ENCODE data around the gene P2RY2. TPM values are rescaled to one million over a fixed set of nuclear protein-coding genes. Genes with fewer than 3 reads are reported as not detected.
A peak's percentile ranks its signal among the peaks of the same experiment; 100 is the strongest.

P2RY2 gene
- total and polyA plus RNA-seq, 2 of the 8 experiments (the other 6 are each of a cell fraction or from before 2014, with no cell fraction given), result 1.0 to 1.5 TPM

DNA sequence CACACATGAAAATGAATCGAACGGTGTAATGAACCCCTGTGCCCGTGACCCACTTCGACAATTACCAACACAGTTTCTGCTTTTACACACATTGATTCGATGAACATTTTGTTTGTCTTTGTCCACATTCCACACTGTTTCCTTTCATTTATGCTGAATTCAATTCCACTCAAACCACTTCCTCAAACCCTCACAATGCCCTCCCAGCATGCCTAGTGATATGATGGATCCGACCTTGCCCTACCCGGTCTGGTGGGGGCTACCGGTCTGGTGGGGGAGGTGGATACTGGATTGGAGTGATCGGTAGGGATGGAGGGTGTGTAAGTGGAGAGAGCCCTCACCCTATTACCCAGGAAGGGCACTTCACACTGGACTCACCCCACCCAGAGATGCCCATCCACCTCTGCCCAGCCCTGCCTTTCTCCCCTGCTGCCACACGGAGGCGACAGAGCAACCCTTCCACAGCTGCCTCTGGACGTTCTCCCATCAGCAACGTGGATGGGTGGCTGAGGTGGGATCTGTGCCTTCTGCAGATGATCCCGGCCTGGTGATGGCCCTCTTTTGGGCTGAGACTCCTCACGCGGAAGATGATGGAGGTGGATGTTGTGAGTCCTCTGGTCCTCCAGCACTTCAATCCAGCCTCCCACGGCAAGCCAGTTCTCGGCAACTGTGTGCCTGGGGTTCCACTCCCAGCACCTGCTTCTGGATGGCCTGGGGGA lies 33.0 kb upstream of the P2RY2 start (continued):
- no peak for TF ChIP-seq E2F6 (IDR thresholded peaks at IDR 0.05)
- TF ChIP-seq, protein P1, sequence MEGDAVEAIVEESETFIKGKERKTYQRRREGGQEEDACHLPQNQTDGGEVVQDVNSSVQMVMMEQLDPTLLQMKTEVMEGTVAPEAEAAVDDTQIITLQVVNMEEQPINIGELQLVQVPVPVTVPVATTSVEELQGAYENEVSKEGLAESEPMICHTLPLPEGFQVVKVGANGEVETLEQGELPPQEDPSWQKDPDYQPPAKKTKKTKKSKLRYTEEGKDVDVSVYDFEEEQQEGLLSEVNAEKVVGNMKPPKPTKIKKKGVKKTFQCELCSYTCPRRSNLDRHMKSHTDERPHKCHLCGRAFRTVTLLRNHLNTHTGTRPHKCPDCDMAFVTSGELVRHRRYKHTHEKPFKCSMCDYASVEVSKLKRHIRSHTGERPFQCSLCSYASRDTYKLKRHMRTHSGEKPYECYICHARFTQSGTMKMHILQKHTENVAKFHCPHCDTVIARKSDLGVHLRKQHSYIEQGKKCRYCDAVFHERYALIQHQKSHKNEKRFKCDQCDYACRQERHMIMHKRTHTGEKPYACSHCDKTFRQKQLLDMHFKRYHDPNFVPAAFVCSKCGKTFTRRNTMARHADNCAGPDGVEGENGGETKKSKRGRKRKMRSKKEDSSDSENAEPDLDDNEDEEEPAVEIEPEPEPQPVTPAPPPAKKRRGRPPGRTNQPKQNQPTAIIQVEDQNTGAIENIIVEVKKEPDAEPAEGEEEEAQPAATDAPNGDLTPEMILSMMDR (IDR thresholded peaks at IDR 0.05; ENCODE audit: control extremely low read depth in 1 of 3, insufficient read depth in 1 of 3, low read depth in 1 of 3, low read length in 3 of 3), result peak; percentile 96 to 100 (median 96)
- TF ChIP-seq YY1 (IDR thresholded peaks at IDR 0.05; ENCODE audit: low read depth, low read length), result peak; percentile 59; the same call in 1 of the 2 replicates
- TF ChIP-seq KDM5A (IDR thresholded peaks at IDR 0.05; ENCODE audit: low read length), result no peak
